NCI-H2171 treated with DMSO at 0.1 percent for 48 hours (cell line): ENCODE data around the gene GTF2F1.
"Not testable (repeated sequence)": the region's sequence is repeated elsewhere in the genome, so short reads cannot be mapped to it uniquely, and the experiment has no call there.

Experiments used
- DNase-seq: peaks from one replicate; lab custom pipeline; 2025; lab: John Stamatoyannopoulos, UW

Gene GTF2F1, protein sequence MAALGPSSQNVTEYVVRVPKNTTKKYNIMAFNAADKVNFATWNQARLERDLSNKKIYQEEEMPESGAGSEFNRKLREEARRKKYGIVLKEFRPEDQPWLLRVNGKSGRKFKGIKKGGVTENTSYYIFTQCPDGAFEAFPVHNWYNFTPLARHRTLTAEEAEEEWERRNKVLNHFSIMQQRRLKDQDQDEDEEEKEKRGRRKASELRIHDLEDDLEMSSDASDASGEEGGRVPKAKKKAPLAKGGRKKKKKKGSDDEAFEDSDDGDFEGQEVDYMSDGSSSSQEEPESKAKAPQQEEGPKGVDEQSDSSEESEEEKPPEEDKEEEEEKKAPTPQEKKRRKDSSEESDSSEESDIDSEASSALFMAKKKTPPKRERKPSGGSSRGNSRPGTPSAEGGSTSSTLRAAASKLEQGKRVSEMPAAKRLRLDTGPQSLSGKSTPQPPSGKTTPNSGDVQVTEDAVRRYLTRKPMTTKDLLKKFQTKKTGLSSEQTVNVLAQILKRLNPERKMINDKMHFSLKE

DNA sequence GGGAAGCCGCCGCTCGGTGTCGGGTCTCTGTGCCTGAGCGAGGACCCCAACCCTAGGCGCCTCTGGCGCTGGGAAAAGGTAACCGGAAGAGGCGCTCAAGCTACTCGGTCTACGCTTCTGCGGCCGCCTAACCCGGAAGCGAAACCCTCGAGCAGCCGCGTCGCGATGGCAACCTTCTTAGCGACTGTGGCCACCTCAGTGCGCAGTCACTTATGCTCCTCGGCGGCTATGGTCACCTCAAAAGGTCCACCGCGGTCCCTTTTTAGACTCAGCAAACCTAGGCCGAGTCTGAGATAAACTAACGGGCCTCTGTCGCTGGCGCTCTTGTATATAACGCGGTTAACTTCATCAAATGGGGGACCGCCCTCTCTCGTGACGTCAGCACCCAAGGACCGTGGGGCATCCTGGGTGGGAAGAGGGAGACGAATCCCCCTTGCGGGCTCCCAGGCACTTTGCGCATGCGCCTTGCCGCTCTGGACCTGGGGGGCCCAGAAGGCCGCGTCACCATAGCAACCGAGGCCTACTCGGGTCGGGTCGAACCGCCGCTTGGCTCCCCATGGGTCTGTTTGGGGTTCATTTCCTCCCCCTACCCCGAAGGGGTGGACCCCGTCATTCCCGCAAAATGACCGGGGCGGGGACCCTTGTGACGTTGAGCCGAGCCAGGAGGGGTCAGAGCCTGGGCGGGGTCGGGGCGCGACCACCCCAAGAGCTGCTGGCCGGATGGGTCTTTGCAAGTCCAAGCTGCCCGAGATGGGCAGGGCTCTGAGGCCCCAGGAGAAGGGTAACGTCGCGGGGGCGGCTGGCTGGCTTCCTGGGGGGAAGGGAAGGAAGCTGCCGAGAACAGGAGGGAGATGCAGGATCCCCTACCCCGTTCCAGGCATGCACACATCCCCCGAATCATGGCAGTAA lies at the start of gene GTF2F1:
Gene GTF2F1, minus strand, starts transcription at position 91 of the 909 bp plus-strand sequence. CDS start 169 bp downstream, outside the sequence.
- DNase-seq: peak; percentile 95

DNA sequence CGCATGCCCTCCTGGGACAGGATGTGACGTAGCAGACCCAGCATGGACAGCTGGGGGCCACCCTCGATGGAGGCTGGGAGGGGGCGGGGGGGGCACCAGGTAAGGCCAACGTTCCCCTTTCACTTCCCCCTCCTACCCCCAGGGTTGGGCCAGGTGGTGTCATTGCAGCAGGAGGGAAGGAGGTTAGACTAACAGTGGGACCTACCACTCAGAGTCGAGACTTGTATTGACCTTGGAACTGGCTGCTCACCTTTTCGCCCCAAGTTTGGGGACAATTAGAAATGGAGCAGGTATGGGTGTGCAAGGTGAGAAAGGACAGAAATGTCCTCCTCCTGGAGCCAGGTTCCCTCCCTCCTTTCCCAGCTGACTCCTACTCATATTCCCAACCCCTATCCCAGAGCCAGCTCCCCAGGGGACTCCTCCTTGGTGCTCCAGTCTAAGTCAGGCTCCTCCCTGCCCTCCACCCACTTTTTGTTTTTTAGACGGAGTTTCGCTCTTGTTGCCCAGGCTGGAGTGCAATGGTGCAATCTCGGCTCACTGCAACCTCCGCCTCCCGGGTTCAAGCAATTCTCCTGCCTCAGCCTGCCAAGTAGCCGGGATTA lies 49.2 kb upstream of the GTF2F1 start:
- DNase-seq: no peak

DNA sequence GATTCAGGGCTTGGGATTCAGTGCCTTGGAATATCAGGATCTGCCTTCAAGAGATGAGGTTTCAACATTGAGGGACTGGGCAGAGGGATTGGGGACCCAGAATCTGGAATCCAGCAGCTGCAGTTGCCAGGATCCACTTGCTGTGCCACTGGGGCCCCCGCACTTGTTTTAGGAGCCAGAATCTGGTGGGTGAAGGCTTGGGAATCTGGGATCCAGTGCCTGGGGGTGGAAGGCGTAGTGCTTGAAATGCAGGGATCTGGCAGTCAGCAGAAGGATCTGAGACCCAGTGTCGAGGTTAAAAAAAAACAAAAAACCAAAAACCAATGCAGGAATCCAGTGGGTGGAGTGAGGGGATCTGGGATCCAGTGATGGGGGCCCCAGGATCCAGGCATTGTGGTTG lies 47.9 kb upstream of the GTF2F1 start:
- DNase-seq: no peak

DNA sequence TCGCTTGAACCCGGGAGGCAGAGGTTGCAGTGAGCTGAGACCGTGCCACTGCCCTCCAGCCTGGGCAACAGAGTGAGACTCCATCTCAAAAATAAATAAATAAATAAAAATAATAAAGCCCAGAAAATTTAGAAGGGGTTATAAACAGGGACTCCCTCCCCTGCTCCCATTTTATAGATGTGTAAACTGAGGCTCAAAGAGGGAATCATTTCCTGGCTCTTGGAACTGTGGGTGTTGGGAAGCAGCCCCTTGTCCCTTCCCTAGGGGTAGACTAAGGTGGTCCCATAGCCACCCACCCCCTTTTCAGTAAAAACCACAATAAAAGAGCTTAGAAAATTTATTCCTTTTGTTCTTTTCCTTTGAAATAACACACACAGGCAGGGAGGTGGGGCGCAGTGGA lies 46.8 kb upstream of the GTF2F1 start:
- DNase-seq: no peak

DNA sequence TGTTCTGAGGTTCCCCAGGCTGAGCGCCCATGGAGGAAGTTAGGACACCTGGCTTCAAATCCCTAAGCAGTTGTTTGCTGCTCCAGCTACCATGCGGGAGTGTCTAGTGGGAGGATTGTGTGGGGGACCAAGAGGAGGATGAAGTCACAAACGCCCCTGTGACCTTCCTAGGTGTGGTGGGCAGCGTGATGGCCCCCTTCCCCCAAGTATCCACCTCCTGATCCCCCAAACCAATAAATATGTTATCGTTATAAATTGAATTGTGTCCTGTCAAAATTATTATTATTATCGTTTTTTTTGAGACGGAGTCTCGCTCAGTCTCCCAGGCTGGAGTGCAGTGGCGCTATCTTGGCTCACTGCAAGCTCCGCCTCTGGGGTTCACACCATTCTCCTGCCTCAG lies 40.7 kb upstream of the GTF2F1 start, which contains the start of gene SLC25A41:
Gene SLC25A41, minus strand, starts transcription at position 101 of the 400 bp plus-strand sequence. Its CDS starts 70 bp downstream, at position 31.
- DNase-seq: no peak

DNA sequence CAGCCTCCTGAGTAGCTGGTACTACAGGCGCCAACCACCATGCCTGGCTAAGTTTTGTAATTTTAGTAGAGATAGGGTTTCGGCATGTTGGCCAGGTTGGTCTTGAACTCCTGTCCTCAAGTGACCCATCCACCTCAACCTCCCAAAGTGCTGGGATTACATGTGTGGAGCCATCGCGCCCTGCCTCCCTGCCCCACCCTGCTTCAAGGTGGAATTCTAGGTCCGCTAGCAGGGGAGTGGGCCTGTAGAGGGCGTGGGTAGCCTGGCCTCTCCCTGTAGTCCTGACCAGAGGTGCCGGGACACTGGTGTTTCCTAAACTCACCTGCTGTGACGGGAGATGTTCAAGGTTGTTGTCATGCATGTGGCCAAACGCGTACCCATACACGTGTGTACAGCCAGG lies 40.2 kb upstream of the GTF2F1 start:
- no peak for DNase-seq

DNA sequence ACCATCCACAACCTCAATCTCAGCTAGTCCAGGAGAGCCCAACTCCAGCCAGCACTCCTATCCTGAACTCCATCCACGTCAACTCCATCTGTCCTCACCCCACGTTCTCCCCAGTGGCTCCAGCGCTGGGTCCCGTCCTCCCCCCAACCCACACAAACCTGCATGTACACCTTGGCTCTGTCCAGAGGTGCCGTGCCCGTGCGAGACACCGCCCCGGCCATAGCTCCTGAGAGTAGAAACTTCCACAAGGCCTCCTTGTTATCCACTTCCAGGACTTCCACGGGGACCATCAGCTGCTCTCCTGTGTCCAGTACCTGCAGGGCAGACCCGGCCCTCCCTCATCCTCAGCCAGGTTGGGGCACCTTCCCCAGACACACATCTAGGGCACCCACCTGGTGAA lies 38.9 kb upstream of the GTF2F1 start:
- DNase-seq: no peak

DNA sequence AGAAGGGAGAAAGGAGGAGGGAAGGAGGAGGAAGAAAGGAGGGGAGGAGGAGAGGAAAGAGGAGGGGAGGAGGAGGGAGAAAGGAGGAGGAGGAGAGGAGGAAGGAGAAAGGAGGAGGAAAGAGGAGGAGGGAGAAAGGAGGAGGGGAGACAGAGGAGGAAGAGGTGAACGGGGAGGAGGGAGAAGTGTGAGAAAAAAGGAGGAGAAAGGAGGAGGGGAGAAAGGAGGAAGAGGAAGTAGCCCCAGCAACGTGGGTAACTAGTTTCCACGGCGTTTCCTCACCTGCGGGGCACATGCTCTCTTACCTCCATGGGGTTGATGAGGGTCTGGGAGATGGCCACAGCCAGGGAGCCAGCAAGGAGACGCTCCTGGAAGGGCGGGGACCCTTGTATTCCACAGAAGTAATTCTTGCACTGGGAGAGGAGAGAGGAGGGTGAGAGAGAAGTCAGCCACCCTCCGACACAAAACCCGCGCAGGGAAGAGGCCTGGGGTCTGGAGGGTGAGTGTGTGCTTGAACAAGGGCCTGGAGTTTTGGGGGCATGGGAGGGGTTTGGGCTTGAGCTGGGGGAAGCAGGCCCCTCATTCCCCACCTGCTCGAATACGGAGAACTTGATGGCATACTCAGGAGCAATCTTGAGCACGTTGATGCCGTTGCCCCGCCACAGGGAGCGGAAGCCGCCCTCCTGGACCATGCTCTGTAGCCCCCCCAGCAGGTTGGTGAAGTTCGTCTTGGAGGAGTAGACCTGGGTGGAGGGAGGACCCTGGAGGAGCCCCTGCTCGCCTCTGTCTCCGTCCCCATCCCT lies 36.7 kb upstream of the GTF2F1 start:
- no peak for DNase-seq

DNA sequence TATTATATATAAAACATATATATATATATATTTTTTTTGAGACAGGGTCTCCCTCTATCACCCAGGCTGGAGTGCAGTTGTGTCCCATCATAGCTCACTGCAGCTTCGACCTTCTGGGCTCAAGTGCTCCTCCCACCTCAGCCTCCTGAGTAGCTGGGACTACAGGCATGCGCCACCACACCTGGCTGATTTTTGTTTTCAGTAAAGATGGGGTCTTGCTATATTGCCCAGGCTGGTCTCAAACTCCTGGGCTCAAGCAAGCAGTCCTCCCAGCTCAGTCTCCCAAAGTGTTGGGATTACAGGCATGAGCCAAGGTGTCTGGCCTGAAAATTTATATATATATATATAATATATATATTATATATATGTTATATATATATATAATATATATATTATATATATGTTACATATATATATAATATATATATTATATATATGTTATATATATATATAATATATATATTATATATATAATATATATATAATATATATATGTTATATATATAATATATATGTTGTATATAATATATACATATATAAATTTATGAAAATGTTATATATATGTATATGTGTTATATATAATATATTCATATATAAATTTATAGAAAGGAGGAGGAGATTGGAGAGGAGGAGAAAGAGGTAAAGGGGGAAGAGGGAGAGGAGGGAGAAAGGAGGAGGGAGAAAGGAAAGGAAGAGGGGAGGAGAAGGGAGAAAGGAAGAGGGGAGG lies 35.9 kb upstream of the GTF2F1 start:
- DNase-seq: not testable (repeated sequence)

DNA sequence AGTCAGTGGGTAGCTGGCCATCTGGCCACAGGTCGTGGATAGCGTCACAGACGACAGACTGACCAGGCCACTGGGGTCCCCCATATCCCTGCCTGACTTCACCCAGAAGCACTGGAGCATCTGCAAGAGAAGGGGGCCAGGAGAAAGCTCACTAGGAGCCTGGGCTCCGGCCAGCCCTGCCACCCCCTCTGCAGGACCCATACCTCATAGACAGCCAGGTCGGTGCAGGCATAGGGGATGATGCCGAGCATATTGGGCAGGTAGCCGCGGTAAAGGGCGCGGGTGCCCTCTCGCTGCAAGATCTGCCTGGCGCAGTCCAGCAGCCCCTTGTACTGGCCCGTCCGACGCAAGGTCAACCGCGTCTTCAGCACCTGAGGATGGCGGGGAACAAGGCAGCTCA lies 34.2 kb upstream of the GTF2F1 start:
- no peak for DNase-seq

DNA sequence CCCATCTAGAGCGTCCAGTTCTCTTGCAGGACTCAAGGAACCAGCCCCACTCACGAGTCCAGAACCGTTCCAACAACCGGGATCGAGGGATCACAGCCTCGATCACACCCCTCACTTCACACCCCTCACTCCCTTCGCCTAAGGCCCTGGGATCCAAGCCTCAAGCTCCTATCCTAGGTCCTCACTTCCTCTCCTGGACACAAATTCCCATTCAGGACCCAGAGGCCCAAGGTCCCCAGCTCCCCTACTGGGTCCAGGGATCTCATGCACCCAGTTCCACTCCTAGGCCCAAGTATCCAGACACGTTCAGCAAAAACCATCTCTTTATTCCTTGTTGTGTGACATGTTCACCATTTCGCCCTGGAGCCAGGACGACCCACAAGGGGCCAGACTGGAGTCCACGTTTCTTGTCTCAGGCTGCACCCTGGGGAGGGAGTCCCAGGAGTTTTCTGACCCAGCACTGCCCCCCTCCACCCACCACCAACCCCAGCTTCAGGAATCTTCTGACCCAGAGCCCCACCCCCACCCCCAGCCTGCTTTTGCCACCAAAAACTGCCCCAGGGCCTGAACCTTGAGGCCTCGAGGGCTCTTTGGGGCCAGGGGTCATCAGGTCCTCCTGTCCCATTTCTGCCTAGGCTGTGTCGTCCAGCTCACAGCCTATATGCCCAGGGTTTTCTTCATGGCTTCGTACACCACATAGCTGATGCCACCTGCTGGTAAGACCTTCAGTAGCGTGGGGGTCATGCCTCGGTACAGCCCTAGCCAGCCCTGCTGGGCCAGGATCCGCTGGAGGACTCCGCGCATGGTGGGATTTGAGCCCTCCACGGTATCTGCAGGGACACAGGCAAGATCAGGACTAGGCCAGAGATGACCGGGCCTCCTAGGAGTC lies 33.0 kb upstream of the GTF2F1 start:
- DNase-seq: no peak

DNA sequence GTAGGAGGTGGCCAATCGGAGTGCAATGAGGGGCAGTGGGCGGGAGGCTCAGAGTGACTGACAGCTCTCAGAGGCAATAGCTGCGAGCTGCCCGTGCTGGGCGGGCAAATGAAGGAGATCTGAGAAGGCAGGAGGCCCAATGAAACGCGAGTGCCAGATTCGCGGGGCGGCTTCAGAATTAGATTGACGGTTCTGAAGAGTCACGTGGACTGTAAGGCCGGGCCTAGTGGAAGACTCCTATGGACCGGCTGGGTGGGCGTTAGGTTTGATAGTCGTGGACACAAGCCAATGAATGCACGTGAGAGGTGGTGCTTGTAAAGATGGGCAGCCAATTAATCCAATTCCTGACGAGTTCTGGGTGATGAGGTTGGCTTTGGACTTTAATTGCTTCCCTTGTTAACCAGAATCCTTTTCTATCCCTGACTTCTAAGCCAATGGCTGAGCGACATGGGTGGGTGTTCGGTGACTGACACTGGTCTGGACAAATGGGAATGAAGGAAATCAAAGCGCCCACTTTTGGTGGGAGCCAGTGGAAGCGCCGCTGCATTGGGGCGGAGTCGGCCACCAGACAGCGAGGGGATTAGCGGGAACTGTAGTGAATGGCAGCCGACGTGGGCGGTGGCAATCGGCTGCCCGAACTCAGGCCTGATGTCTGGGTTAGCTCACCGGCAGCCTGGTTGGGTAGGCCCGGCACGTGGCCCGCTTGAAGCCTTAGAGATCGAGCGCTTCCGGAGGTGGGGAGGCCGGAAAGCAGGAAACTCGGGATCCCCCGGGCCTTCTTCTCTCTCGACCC lies 32.2 kb upstream of the GTF2F1 start:
- peak; percentile 100 for DNase-seq

DNA sequence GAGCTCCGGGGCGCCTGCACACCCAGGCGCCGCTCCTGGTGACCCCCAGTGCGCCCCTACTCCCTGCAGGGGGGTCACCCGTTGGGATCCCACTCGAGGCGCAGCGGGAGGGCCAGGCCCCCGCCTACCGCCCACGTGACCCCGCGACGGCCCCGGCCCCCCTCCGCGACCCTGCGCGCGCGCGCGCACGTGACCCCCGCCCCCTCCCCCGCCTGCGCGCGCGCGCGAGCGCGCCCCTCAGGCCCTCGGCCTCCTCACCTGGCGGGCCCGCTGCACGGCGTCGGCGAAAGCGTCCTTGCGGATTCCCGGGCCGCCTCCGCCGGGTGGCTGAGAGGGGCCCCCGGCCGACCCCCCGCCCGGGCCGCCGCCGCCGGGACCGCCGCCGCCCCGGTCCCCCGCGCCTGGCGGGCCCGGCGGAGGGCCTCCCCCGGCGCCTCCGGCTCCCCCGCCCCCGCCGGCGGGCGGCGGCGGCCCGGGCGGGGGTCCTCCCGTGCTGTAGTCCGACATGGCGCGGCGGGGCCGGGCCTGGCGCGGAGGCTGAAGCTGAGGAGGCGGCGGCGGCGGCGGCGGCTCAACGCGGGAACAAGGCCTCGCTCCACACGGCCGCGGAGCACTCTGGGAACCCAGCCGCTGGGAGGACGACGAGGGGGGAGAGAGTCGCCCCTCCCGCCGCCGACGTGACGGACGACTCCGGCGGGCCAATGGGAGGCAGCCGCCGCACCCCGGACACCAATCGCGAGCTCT lies 31.4 kb upstream of the GTF2F1 start, which contains the start of gene KHSRP:
Gene KHSRP, minus strand, starts transcription at position 617 of the 744 bp plus-strand sequence. Its CDS starts 110 bp downstream, at position 507.
- no peak for DNase-seq

DNA sequence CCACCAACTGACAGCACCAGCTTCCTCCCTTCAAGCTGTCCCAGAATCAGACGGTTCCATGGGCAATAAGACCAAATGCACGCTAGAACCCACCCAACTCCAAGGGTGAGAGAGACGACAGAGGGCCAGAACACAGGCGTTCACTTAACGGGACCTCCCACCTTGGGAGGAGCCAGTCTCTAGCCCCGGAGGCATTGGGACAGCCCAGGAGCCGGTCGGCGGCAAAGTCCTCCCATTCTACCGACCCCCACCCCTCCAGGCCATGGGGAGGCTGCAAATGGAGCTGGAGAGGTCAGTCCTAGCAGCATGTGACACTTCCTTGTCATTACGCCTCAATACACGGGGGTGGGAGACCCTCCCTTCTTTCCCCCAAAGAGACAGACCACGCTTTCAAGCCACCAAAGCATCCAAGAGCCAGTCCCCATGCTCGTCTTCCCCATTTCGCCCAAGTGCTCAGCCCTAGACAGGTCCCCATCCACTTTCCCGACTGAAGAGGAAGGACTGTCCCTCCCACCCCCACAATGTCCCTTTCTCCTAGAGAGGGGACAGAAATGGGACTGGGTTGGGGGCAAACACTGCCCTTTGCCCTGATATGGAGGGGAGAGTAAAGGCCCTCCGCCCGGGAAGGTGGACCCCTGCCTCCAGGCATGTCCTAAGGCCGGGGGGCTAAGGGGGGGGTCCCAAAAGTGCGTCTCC lies 30.7 kb upstream of the GTF2F1 start:
- no peak for DNase-seq

DNA sequence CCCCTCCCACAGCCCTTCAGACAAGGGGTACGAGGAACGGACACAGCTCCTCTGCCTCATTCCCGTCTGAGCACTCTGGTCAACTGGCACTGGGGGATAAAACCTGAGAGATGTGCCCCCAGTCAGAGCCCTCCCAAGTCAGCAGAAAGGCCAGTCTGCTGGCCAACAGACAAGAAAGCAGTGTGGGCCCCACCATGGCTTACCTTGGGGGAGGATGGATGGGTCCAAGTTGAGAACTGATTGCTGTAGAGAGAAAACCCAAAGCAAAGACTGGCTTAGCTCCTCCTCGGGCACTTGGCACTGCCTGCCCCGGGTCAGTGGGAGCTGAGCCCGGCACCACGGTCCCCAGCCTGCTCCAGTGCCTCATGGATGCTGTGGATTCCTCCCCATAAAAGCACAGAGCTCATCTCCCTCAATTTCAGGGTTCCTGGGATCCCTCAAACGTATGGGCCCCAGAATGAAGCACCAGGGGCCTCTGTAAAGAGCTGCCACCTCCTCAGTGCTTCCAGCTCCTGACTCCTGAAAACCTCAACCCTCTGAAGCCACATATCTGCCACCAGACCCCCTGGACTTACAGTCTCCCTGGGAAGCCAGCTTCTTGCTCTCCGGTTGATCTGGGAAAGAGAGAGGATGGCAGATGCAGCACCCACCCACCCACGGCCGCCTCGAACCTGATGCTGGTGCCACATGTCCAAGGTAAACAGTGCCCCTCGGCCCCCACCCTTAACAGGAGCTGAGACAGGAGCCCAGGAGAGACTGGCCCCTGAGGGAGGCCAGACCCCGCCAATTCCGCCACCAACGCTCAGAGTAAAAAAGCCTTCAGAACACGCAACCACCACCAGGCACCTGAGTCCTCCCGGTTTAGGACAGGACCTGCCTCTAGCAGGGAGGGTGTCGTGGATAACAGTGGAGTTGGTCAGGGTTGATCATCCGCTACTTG lies 28.4 kb upstream of the GTF2F1 start:
- no peak for DNase-seq

DNA sequence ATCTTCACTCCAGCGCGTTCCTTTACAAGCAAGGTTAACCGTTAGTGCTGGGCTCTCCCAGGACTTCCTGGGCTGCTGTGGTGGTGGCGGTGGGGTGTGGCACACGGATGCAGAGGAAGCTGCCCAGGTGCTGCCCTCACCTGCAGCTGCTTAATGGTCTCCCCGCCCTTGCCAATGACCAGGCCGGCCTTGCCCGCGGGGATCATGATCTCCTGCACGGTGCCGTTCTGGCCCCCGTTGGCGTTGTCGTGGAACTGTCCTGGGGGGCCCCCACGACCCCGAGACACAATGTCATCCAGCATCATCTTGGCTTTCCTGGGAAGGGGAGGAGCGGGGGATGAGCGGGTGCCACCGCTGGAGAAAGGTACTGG lies 25.6 kb upstream of the GTF2F1 start:
- DNase-seq: no peak
